ENCODE data around the gene HLA-B. TPM values are rescaled to one million over a fixed set of nuclear protein-coding genes. Genes with fewer than 3 reads are reported as not detected.

HLA-B gene
- total RNA-seq, 4 donors from 2014 or later, result 719 to 1,698 (median 1,160) TPM

GRCh38 chr6:31340228-31340627, 16.8 kb downstream of the HLA-B start:
- ATAC-seq (ENCODE audit: low FRiP score), result no peak
- TF ChIP-seq CTCF (IDR thresholded peaks at IDR 0.05), result no peak

GRCh38 chr6:31339210-31339609, 17.8 kb downstream of the HLA-B start:
- no peak for ATAC-seq (ENCODE audit: low FRiP score)
- no peak for DNase-seq (ENCODE audit: low spot score)
- TF ChIP-seq CTCF (IDR thresholded peaks at IDR 0.05), result no peak

More at GRCh38 chr6:31340228-31340627, 16.8 kb downstream of the HLA-B start:
- no peak for DNase-seq (ENCODE audit: low spot score)

- no peak for TF ChIP-seq CTCF (IDR thresholded peaks at IDR 0.05)
- DNase-seq (ENCODE audit: low spot score) (no peak), ATAC-seq (ENCODE audit: low FRiP score) (no peak)
Measured at GRCh38 chr6:31336896-31337496, 20.0 kb downstream of the HLA-B start.

- ATAC-seq (ENCODE audit: low FRiP score), result no peak
- TF ChIP-seq CTCF (IDR thresholded peaks at IDR 0.05), result no peak
- DNase-seq (ENCODE audit: low spot score), result no peak
Measured at GRCh38 chr6:31332637-31333602, 24.1 kb downstream of the HLA-B start.

GRCh38 chr6:31328355-31328960, 28.5 kb downstream of the HLA-B start:
- no peak for DNase-seq (ENCODE audit: low spot score)
- no peak for TF ChIP-seq CTCF (IDR thresholded peaks at IDR 0.05)
- ATAC-seq (ENCODE audit: low FRiP score), result no peak

- ATAC-seq (ENCODE audit: low FRiP score), result no peak
- no peak for TF ChIP-seq CTCF (IDR thresholded peaks at IDR 0.05)
- no peak for DNase-seq (ENCODE audit: low spot score)
Measured at GRCh38 chr6:31321820-31322219, 35.2 kb downstream of the HLA-B start.
